ENCODE measurements around the gene BFSP1. TPM values are rescaled to one million over a fixed set of nuclear protein-coding genes. Genes with fewer than 3 reads are reported as not detected.

BFSP1 gene
- total RNA-seq, 2 donors from 2014 or later = 0.14 to 0.20 TPM

- Mint-ChIP-seq H3K36me3 (no peaks in the 10 kb centered on the region), H3K9me3 (no peaks in the 10 kb centered on the region), H3K4me1 (ENCODE audit: low read depth in 2 of 2) (peaks cover 0 to 2% of the 10 kb centered on the region in 2 donors), H3K27me3 (peaks cover 4 to 5% of the 10 kb centered on the region in 2 donors), H3K4me3 (no peak overlapping the region), H3K27ac (no peak overlapping the region)
- ATAC-seq (peak in 1 of 2 donors; percentile 33), DNase-seq (ENCODE audit: low spot score) (no peak)
These were observed 62.9 kb downstream of the BFSP1 start for GRCh38 chr20:17468073-17468840.

GRCh38 chr20:17467120-17467655 lies 64.0 kb downstream of the BFSP1 start:
- no peak overlapping the region for H3K4me3 Mint-ChIP-seq
- H3K9me3 Mint-ChIP-seq = no peaks in the 10 kb centered on the region
- peaks cover 0 to 2% of the 10 kb centered on the region in 2 donors for H3K4me1 Mint-ChIP-seq (ENCODE audit: low read depth in 2 of 2)
- ATAC-seq = no peak
- no peak for DNase-seq (ENCODE audit: low spot score)
- no peak overlapping the region for H3K27ac Mint-ChIP-seq
- peaks cover 8 to 9% of the 10 kb centered on the region in 2 donors for H3K27me3 Mint-ChIP-seq
- no peaks in the 10 kb centered on the region for H3K36me3 Mint-ChIP-seq

DNA sequence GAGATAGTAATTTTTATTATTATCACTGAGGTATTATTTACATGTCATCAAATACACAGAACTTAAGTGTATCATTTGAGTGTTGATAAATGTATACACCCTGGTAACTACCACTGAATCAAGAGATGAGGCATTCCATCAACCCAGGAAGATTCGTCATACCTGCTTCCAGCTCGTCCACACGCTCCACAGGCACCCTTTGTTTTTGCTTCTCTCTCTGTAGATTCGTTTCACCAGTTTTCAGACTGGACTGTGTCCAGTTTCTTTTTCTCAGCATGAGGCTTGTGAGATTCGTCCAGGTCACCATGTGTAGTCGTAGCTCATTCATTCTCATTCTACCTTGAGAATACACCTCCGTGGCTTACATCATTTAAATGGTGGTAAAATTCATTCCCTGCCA lies 64.5 kb downstream of the BFSP1 start:
- Mint-ChIP-seq H3K9me3 (no peaks in the 10 kb centered on the region), H3K27me3 (peaks cover 8 to 9% of the 10 kb centered on the region in 2 donors), H3K27ac (no peak overlapping the region), H3K4me3 (no peak overlapping the region), H3K36me3 (no peaks in the 10 kb centered on the region), H3K4me1 (ENCODE audit: low read depth in 2 of 2) (peaks cover 0 to 2% of the 10 kb centered on the region in 2 donors)
- no peak for DNase-seq (ENCODE audit: low spot score)
- no peak for ATAC-seq

- H3K9me3 Mint-ChIP-seq = no peaks in the 10 kb centered on the region
- no peak for ATAC-seq
- DNase-seq (ENCODE audit: low spot score) = no peak
- H3K4me1 Mint-ChIP-seq (ENCODE audit: low read depth in 2 of 2) = peaks cover 0 to 2% of the 10 kb centered on the region in 2 donors
- H3K36me3 Mint-ChIP-seq = no peaks in the 10 kb centered on the region
- no peak overlapping the region for H3K4me3 Mint-ChIP-seq
- peaks cover 8 to 9% of the 10 kb centered on the region in 2 donors for H3K27me3 Mint-ChIP-seq
- H3K27ac Mint-ChIP-seq = no peak overlapping the region
These were observed 65.9 kb downstream of the BFSP1 start for GRCh38 chr20:17465236-17465635.

GRCh38 chr20:17463711-17464110 lies 67.5 kb downstream of the BFSP1 start:
- DNase-seq (ENCODE audit: low spot score) = no peak
- Mint-ChIP-seq H3K27ac (no peak overlapping the region), H3K9me3 (no peaks in the 10 kb centered on the region), H3K27me3 (peaks cover 8 to 9% of the 10 kb centered on the region in 2 donors), H3K36me3 (no peaks in the 10 kb centered on the region), H3K4me3 (no peak overlapping the region), H3K4me1 (ENCODE audit: low read depth in 2 of 2) (peaks cover 0 to 2% of the 10 kb centered on the region in 2 donors)
- no peak for ATAC-seq

DNA sequence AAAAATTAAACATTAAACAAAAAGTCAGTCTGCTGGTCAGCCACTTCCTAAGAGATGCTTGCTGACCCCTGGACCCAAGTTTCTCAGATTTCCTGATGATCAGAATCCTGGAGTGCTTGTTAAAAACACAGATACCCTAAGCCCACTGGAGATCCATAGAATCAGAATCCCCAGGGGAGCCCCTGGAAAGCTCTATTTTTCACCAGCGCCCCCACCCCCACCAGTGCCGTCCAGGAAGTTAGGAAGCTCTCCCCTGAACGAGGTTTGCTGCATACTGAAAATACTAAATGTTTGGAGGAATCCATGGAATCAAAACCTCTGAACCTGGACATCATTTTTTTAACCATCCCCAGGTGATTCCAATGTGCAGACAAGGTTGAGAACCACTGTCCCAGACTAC lies 69.2 kb downstream of the BFSP1 start:
- no peaks in the 10 kb centered on the region for H3K36me3 Mint-ChIP-seq
- no peak for ATAC-seq
- no peak overlapping the region for H3K4me3 Mint-ChIP-seq
- no peaks in the 10 kb centered on the region for H3K9me3 Mint-ChIP-seq
- no peak for DNase-seq (ENCODE audit: low spot score)
- no peak overlapping the region for H3K27ac Mint-ChIP-seq
- peaks cover 0 to 2% of the 10 kb centered on the region in 2 donors for H3K4me1 Mint-ChIP-seq (ENCODE audit: low read depth in 2 of 2)
- H3K27me3 Mint-ChIP-seq = peaks cover 10 to 13% of the 10 kb centered on the region in 2 donors

GRCh38 chr20:17460119-17460518 lies 71.1 kb downstream of the BFSP1 start:
- H3K4me3 Mint-ChIP-seq = no peak overlapping the region
- no peak overlapping the region for H3K27ac Mint-ChIP-seq
- H3K27me3 Mint-ChIP-seq = peaks cover 11 to 16% of the 10 kb centered on the region in 2 donors
- H3K36me3 Mint-ChIP-seq = no peaks in the 10 kb centered on the region
- DNase-seq (ENCODE audit: low spot score) (no peak), ATAC-seq (no peak)
- no peaks in the 10 kb centered on the region for H3K4me1 Mint-ChIP-seq (ENCODE audit: low read depth in 2 of 2)
- no peaks in the 10 kb centered on the region for H3K9me3 Mint-ChIP-seq

DNA sequence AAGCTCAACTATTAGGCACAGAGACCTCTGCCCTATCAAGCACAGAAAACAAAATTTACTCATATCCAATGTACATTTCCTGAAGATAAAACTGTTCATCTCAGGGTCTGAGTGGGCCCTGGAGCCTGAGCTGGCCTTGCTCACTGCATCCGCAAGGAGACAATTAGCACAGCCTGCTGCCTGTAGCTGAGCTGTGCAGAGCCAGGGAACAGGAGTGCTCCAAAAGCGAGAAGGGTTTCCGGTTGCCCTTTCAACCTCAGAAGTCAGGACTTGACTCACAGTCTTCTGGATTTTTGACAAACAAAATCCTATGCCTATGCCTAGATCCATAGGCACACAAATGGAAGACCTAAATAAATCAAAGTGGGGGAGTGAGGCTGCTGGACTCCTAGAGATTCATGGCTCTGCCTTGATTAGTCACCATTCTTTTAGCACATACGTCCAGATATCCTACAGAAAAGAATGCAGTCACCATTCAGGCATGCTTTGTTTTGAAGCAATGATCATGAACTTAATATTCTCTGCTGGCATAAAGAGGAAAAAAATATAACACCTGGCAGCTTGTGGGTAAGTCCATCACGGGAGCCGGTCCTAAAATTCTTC lies 73.5 kb downstream of the BFSP1 start:
- Mint-ChIP-seq H3K27ac (no peak overlapping the region), H3K4me3 (no peak overlapping the region), H3K36me3 (no peaks in the 10 kb centered on the region), H3K4me1 (ENCODE audit: low read depth in 2 of 2) (no peaks in the 10 kb centered on the region), H3K27me3 (peaks cover 13 to 16% of the 10 kb centered on the region in 2 donors), H3K9me3 (no peaks in the 10 kb centered on the region)
- DNase-seq (ENCODE audit: low spot score) (no peak), ATAC-seq (no peak)

DNA sequence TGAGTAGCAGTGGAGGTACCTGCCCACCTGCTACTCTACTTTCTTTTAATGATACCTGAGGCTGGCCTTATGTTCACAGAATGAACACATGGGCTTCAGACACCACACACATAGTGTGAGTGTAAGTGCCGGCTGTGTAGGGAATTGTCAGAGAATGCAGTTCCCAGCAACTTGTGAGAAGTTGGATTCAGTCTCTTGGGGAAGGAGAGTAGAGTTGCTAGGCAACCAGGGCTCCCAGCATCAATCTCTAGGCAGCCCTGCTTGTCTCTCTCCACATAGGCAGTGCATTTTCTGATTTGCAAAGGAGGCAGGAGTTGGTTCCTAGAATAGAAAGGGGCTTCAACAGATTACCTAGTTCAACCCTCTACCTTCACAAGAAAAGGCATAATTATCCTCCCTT lies 74.1 kb downstream of the BFSP1 start:
- Mint-ChIP-seq H3K27ac (no peak overlapping the region), H3K36me3 (no peaks in the 10 kb centered on the region), H3K9me3 (no peaks in the 10 kb centered on the region), H3K4me1 (ENCODE audit: low read depth in 2 of 2) (no peaks in the 10 kb centered on the region), H3K4me3 (no peak overlapping the region), H3K27me3 (peaks cover 16 to 17% of the 10 kb centered on the region in 2 donors)
- no peak for DNase-seq (ENCODE audit: low spot score)
- no peak for ATAC-seq

DNA sequence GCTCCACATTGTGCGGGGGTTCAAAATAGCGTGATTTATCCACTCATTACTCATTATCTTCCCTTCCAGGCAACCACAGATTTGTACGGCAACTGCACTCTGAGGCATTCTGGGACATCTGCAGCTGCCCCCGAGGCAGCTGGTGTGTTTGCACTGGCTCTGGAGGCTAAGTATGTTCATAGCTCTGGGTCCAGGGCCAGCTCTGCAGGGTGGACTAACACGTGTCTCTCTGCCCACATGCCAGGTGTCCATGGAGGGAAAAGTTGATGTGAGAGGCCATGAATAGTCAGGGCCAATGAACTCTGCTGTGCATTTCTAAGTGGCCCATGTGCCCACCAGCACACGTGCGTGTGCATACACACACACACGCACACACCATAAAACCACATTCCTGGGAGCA lies 74.9 kb downstream of the BFSP1 start:
- no peak for ATAC-seq
- no peak overlapping the region for H3K27ac Mint-ChIP-seq

DNA sequence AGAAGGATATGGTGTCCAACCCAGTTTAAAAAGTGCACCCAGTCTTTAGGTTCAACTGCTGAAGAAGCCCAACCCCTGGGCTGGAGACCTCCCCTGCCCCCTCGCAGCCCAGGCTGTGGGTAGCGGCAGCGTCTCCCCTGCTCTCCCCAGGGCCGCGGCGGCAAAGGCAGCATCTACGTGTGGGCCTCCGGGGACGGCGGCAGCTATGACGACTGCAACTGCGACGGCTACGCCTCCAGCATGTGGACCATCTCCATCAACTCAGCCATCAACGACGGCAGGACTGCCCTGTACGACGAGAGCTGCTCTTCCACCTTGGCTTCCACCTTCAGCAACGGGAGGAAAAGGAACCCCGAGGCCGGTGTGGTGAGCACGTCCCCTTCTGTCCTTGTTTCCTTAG lies 77.6 kb downstream of the BFSP1 start:
- H3K4me3 Mint-ChIP-seq = no peak overlapping the region
- ATAC-seq (no peak), DNase-seq (ENCODE audit: low spot score) (no peak)
- peaks cover 21 to 27% of the 10 kb centered on the region in 2 donors for H3K27me3 Mint-ChIP-seq
- no peaks in the 10 kb centered on the region for H3K4me1 Mint-ChIP-seq (ENCODE audit: low read depth in 2 of 2)
- H3K9me3 Mint-ChIP-seq = no peaks in the 10 kb centered on the region
- no peaks in the 10 kb centered on the region for H3K36me3 Mint-ChIP-seq
- H3K27ac Mint-ChIP-seq = no peak overlapping the region

More for the DNA sequence above, 74.9 kb downstream of the BFSP1 start:
- Mint-ChIP-seq H3K27me3 (peaks cover 19 to 22% of the 10 kb centered on the region in 2 donors), H3K4me1 (ENCODE audit: low read depth in 2 of 2) (no peaks in the 10 kb centered on the region), H3K9me3 (no peaks in the 10 kb centered on the region), H3K4me3 (no peak overlapping the region), H3K36me3 (no peaks in the 10 kb centered on the region)
- DNase-seq (ENCODE audit: low spot score) = no peak

DNA sequence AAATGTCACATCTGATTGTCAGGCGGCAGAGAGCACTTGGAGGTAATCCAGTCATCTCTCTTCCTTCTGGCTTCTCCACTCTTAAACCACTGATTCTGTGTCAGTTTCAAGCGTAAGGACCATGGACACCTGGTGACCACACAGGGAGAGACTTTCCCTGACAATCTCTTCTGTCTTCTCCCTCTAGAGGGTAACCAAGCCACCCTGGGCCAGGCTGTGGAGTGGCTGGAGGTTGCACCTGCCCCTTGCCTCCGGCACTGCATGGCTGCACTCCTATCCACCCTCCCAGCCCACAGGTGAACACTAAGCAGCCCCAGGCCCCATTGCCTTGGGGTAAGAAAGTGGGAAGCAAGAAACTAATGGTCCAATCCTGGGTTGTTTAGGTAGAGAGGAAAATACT lies 78.7 kb downstream of the BFSP1 start:
- no peaks in the 10 kb centered on the region for H3K9me3 Mint-ChIP-seq
- H3K27me3 Mint-ChIP-seq = peaks cover 21 to 22% of the 10 kb centered on the region in 2 donors
- no peak overlapping the region for H3K4me3 Mint-ChIP-seq
- no peaks in the 10 kb centered on the region for H3K36me3 Mint-ChIP-seq
- no peaks in the 10 kb centered on the region for H3K4me1 Mint-ChIP-seq (ENCODE audit: low read depth in 2 of 2)
- DNase-seq (ENCODE audit: low spot score) = no peak
- H3K27ac Mint-ChIP-seq = no peak overlapping the region
- no peak for ATAC-seq

- no peaks in the 10 kb centered on the region for H3K4me1 Mint-ChIP-seq (ENCODE audit: low read depth in 2 of 2)
- peaks cover 17 to 28% of the 10 kb centered on the region in 2 donors for H3K27me3 Mint-ChIP-seq
- H3K36me3 Mint-ChIP-seq = no peaks in the 10 kb centered on the region
- ATAC-seq (no peak), DNase-seq (ENCODE audit: low spot score) (no peak)
- no peaks in the 10 kb centered on the region for H3K9me3 Mint-ChIP-seq
- H3K27ac Mint-ChIP-seq = no peak overlapping the region
- H3K4me3 Mint-ChIP-seq = no peak overlapping the region
These were observed 82.1 kb downstream of the BFSP1 start for GRCh38 chr20:17449031-17449430.

DNA sequence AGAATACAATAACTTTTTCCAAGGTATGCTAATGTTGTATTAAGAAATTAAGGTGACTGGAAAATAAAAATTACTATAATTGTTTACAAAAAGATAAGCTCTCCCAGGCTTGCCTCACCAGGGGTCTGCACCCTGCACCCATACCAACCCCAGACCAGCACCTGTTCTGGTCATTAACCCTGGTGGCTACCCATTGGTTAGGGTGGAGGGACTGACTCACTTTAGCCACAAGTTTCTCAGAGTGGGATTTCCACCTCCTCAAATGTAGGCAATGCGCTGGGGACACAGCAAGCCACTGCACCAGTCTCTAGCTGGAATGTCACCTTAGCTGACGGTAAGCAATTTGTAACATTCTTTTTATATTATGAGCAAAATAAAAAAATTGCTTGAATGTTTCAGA lies 83.1 kb downstream of the BFSP1 start:
- ATAC-seq (no peak), DNase-seq (ENCODE audit: low spot score) (no peak)
- no peaks in the 10 kb centered on the region for H3K36me3 Mint-ChIP-seq
- H3K4me1 Mint-ChIP-seq (ENCODE audit: low read depth in 2 of 2) = no peaks in the 10 kb centered on the region
- H3K27ac Mint-ChIP-seq = no peak overlapping the region
- peaks cover 20 to 33% of the 10 kb centered on the region in 2 donors for H3K27me3 Mint-ChIP-seq
- H3K4me3 Mint-ChIP-seq = no peak overlapping the region
- no peaks in the 10 kb centered on the region for H3K9me3 Mint-ChIP-seq

All from natural killer cell treated with Interleukin-12 subunit alpha and Interleukin-12 subunit beta and Interleukin-15 and Interleukin-18, amount 100 ng/mL, for 72 hours (primary cell).